Nephron progenitor cell (in vitro differentiated cells): ENCODE data around the gene PINLYP.
"Not testable (repeated sequence)": the region's sequence is repeated elsewhere in the genome, so short reads cannot be mapped to it uniquely, and the experiment has no call there.

Experiments used
- DNase-seq: peaks from one replicate; pipeline ENCODE4 v3.0.0; 2021
- H3K27ac Mint-ChIP-seq: 2 replicates; pipeline ENCODE4 v1.8.0; 2021; ENCODE audit warnings: mild to moderate bottlenecking, moderate library complexity, mixed read lengths
- H3K27me3 Mint-ChIP-seq: 2 replicates; pipeline ENCODE4 v1.8.0; 2021; ENCODE audit warnings: mild to moderate bottlenecking, low read depth, mixed read lengths; ENCODE audit not compliant: poor library complexity
- H3K36me3 Mint-ChIP-seq: 2 replicates; pipeline ENCODE4 v1.8.0; 2021; ENCODE audit warnings: low read depth, mixed read lengths
- H3K4me1 Mint-ChIP-seq: 2 replicates; pipeline ENCODE4 v1.8.0; 2021; ENCODE audit warnings: mixed read lengths
- H3K4me3 Mint-ChIP-seq: 2 replicates; pipeline ENCODE4 v1.8.0; 2021; ENCODE audit warnings: mild to moderate bottlenecking, moderate library complexity, mixed read lengths
- H3K9me3 Mint-ChIP-seq: 2 replicates; pipeline ENCODE4 v1.8.0; 2021; ENCODE audit warnings: mild to moderate bottlenecking, moderate library complexity, mixed read lengths
- TF ChIP-seq, protein P1 (sequence below): fragments of 200-600 bp; sonication (generic); IDR thresholded peaks from 2 replicates; pipeline ENCODE4 v1.5.0; 2021; ENCODE audit warnings: antibody characterized with exemption

Gene PINLYP

DNA sequence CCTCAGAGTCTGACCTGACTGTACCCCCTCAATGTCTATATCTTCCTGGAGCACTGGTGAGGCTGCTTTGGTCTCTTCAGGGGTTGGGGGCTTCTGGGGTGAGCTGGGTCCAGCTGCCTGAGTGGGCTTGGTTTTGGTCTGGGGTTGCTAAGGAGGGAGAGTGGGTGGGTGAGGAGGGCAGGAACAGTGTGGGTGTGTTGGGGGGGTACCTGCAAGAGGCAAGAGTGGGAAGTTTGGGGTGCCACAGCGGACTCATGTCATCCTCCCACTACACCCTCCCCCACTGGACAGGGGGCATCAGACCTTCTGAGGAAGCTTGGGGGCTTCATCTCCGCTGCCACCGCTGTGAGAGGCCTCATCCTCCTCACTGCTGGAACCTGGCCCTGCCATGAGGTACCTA, 29.0 kb upstream of the PINLYP start:
- Mint-ChIP-seq H3K36me3 (peaks cover 74% of the 10 kb centered on the region), H3K4me3 (no peak overlapping the region)

DNA sequence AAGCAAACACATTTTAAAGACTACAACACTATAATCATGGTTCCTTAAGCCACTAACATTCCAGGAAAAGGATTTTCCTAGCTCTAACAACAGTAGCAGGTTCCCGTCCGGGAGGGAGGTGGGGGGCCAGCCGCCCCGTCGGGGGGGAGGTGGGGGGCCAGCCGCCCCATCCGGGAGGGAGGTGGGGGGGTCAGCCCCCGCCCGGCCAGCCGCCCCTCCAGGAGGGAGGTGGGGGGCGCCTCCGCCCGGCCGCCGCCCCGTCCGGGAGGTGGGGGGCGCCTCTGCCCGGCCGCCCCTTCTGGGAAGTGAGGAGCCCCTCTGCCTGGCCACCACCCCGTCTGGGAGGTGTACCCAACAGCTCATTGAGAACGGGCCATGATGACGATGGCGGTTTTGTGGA, 27.7 kb upstream of the PINLYP start:
- not testable (repeated sequence) for H3K4me1 Mint-ChIP-seq, H3K4me3 Mint-ChIP-seq, DNase-seq, H3K9me3 Mint-ChIP-seq, H3K27ac Mint-ChIP-seq, H3K27me3 Mint-ChIP-seq
- peaks cover 71% of the 10 kb centered on the region for H3K36me3 Mint-ChIP-seq

More for the DNA sequence above, 29.0 kb upstream of the PINLYP start:
- Mint-ChIP-seq H3K9me3 (no peaks in the 10 kb centered on the region), H3K4me1 (no peaks in the 10 kb centered on the region), H3K27ac (no peak overlapping the region), H3K27me3 (no peaks in the 10 kb centered on the region)
- TF ChIP-seq, protein P1, sequence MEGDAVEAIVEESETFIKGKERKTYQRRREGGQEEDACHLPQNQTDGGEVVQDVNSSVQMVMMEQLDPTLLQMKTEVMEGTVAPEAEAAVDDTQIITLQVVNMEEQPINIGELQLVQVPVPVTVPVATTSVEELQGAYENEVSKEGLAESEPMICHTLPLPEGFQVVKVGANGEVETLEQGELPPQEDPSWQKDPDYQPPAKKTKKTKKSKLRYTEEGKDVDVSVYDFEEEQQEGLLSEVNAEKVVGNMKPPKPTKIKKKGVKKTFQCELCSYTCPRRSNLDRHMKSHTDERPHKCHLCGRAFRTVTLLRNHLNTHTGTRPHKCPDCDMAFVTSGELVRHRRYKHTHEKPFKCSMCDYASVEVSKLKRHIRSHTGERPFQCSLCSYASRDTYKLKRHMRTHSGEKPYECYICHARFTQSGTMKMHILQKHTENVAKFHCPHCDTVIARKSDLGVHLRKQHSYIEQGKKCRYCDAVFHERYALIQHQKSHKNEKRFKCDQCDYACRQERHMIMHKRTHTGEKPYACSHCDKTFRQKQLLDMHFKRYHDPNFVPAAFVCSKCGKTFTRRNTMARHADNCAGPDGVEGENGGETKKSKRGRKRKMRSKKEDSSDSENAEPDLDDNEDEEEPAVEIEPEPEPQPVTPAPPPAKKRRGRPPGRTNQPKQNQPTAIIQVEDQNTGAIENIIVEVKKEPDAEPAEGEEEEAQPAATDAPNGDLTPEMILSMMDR: no peak
- DNase-seq: no peak

DNA sequence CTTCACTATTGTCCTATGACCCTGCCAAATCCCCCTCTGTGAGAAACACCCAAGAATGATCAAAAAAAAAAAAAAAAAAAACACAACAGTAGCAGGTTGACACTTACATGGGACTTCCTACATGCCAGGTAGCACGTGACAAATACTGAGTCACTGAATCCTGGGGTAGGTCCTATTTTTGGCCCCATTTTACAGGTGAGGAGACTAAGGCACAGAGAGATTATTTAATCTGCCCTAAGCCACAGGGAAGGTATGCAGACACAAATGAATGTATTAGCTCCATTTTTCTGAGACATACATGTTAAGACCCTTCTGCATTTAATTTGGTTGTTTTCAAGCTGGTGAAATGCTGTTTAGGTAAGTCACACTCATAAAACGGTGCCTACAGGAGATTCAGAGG, 26.9 kb upstream of the PINLYP start:
- Mint-ChIP-seq H3K9me3 (no peaks in the 10 kb centered on the region), H3K27me3 (peaks cover 4% of the 10 kb centered on the region), H3K4me3 (no peak overlapping the region), H3K36me3 (peaks cover 64% of the 10 kb centered on the region), H3K4me1 (no peaks in the 10 kb centered on the region), H3K27ac (no peak overlapping the region)
- DNase-seq: no peak
- TF ChIP-seq, protein P1: no peak

GRCh38 chr19:43551399-43552197, 24.0 kb upstream of the PINLYP start:
- Mint-ChIP-seq H3K27me3 (peaks cover 4% of the 10 kb centered on the region), H3K9me3 (no peaks in the 10 kb centered on the region), H3K4me3 (no peak overlapping the region), H3K4me1 (no peaks in the 10 kb centered on the region), H3K36me3 (peaks cover 63% of the 10 kb centered on the region), H3K27ac (peak overlapping the region; percentile 34)
- no peak for DNase-seq
- TF ChIP-seq, protein P1: no peak

- DNase-seq: no peak
- H3K27me3 Mint-ChIP-seq: peaks cover 4% of the 10 kb centered on the region
- peaks cover 62% of the 10 kb centered on the region for H3K36me3 Mint-ChIP-seq
- H3K9me3 Mint-ChIP-seq: no peaks in the 10 kb centered on the region
- TF ChIP-seq, protein P1: no peak
- no peak overlapping the region for H3K4me3 Mint-ChIP-seq
- no peak overlapping the region for H3K27ac Mint-ChIP-seq
- no peaks in the 10 kb centered on the region for H3K4me1 Mint-ChIP-seq
Measured at GRCh38 chr19:43552198-43552450, 23.5 kb upstream of the PINLYP start.

- H3K4me1 Mint-ChIP-seq: peaks cover 4% of the 10 kb centered on the region
- no peak overlapping the region for H3K27ac Mint-ChIP-seq
- H3K4me3 Mint-ChIP-seq: no peak overlapping the region
- peaks cover 4% of the 10 kb centered on the region for H3K27me3 Mint-ChIP-seq
- peaks cover 60% of the 10 kb centered on the region for H3K36me3 Mint-ChIP-seq
- H3K9me3 Mint-ChIP-seq: no peaks in the 10 kb centered on the region
- no peak for DNase-seq
- TF ChIP-seq, protein P1: no peak
Measured at GRCh38 chr19:43552616-43553015, 23.0 kb upstream of the PINLYP start.
